Ishikawa (cell line): ENCODE measurements around the gene AREG.

Experiments
- CEBPB ChIP-seq: IDR thresholded peaks from 2 replicates; pipeline ENCODE4 v1.6.1; 2012
- CREB1 ChIP-seq: IDR thresholded peaks from 2 replicates; pipeline ENCODE4 v1.6.1; 2012; ENCODE audit warnings: low read depth
- EGR1 ChIP-seq: IDR thresholded peaks from 2 replicates; pipeline ENCODE4 v1.6.1; 2012
- EP300 ChIP-seq: IDR thresholded peaks from 2 replicates; pipeline ENCODE4 v1.6.1; 2012; ENCODE audit warnings: borderline replicate concordance
- FOXM1 ChIP-seq: IDR thresholded peaks from 2 replicates; pipeline ENCODE4 v1.6.1; 2012; ENCODE audit warnings: low read depth, borderline replicate concordance
- MAX ChIP-seq: IDR thresholded peaks from 2 replicates; pipeline ENCODE4 v1.6.1; 2012
- NFIC ChIP-seq: IDR thresholded peaks from 2 replicates; pipeline ENCODE4 v1.6.1; 2012
- RAD21 ChIP-seq: IDR thresholded peaks from 2 replicates; pipeline ENCODE4 v1.6.1; 2012; ENCODE audit warnings: low read depth
- REST ChIP-seq: IDR thresholded peaks from 2 replicates; pipeline ENCODE4 v1.6.1; 2012; ENCODE audit warnings: low read depth, mild to moderate bottlenecking
- TAF1 ChIP-seq: IDR thresholded peaks from 2 replicates; pipeline ENCODE4 v1.6.1; 2012; ENCODE audit warnings: low read depth, mild to moderate bottlenecking
- TEAD4 ChIP-seq: IDR thresholded peaks from 2 replicates; pipeline ENCODE4 v1.6.1; 2012
- YY1 ChIP-seq: IDR thresholded peaks from 2 replicates; pipeline ENCODE4 v1.6.1; 2012; ENCODE audit warnings: low read depth
- ZBTB7A ChIP-seq: IDR thresholded peaks from 2 replicates; pipeline ENCODE4 v1.6.1; 2012; ENCODE audit warnings: low read depth
- TF ChIP-seq, protein P1 (sequence below): IDR thresholded peaks from 2 replicates; pipeline ENCODE4 v1.6.1; 2012

AREG gene

DNA sequence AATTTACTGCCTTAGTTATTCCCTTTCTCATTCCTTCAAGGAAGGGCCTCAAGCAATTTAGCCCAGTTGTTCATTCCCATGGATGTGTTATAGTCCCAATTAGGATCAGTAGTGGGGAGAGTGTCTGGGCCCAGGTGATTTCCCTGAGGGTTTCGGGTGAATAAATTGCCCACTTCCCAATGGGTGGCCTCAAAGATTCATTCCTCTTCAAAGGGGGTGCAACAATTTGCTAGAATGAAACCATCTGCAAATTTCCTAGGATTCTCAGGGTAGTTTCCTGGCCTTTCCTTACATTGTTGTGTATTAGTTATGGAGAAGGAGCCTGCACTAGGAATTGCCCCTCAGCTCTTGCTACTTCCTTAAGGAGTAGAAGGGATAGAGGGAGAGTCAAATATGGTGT is 6.3 kb upstream of the AREG start:
- TF ChIP-seq REST = no peak
- no peak for TF ChIP-seq CREB1
- no peak for TF ChIP-seq TEAD4
- TF ChIP-seq ZBTB7A = no peak
- TF ChIP-seq EGR1 = no peak
- TF ChIP-seq EP300 = no peak
- no peak for TF ChIP-seq CEBPB
- TF ChIP-seq TAF1 = no peak
- TF ChIP-seq YY1 = no peak
- TF ChIP-seq, protein P1, sequence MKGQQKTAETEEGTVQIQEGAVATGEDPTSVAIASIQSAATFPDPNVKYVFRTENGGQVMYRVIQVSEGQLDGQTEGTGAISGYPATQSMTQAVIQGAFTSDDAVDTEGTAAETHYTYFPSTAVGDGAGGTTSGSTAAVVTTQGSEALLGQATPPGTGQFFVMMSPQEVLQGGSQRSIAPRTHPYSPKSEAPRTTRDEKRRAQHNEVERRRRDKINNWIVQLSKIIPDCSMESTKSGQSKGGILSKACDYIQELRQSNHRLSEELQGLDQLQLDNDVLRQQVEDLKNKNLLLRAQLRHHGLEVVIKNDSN = no peak

GRCh38 chr4:74439952-74440351 is 5.0 kb upstream of the AREG start:
- TF ChIP-seq CREB1 (no peak), ZBTB7A (no peak), RAD21 (no peak), NFIC (no peak), TAF1 (no peak), CEBPB (no peak), TEAD4 (no peak), YY1 (no peak), FOXM1 (no peak), REST (no peak), EGR1 (no peak)
- TF ChIP-seq, protein P1 = no peak

- TF ChIP-seq ZBTB7A (no peak), TAF1 (no peak), CREB1 (no peak), RAD21 (no peak), REST (no peak), EGR1 (no peak)
These were observed 4.6 kb upstream of the AREG start for GRCh38 chr4:74440356-74440755.

GRCh38 chr4:74441744-74442143 is 3.2 kb upstream of the AREG start:
- TF ChIP-seq ZBTB7A = no peak
- no peak for TF ChIP-seq CREB1
- TF ChIP-seq REST = no peak
- no peak for TF ChIP-seq RAD21
- no peak for TF ChIP-seq TEAD4
- no peak for TF ChIP-seq MAX
- TF ChIP-seq FOXM1 = no peak
- no peak for TF ChIP-seq NFIC
- TF ChIP-seq, protein P1 = no peak
- TF ChIP-seq YY1 = no peak
